Smooth muscle cell of the brain vasculature (primary cell): ENCODE measurements around the gene PALLD.

Source experiments
- DNase-seq: peaks from one replicate; pipeline ENCODE4 v3.0.0-alpha.2; 2012; ENCODE audit warnings: low read depth, low spot score

Gene PALLD

DNA sequence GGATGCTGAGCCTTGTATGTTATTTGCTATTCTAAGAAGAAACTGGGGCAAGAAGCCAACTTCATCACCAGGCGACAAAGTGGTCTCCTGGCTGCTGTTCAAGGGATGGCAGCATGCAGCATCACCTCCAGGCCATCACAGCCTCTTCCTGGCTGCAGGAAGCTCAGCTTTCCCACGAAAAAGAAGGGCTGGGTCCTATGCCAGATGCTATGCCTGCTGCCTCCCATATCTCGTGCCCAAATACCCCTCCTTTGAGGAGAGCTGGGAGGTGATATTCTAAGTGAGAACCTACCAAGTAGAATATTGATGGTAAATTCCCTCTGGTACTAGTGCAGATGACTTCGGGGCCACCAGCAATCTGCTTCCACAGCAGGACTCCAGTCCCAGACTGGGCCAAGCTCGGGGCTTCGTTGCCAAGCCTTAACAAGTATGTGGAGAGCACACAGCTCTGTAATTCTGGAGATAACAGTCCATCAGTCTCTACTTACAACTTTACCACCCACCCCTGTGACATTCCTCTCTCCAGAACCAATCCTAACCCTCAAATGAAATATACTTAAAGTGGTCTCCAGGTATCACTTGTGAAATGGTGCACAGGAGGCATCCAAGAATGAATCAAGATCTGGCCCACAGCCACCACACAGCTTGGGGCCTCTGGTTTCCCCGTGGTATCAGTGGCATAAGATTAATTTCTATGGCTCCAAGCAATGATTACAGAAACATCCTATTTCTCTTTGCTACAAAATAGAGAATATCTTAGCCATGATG is 149.3 kb downstream of the PALLD start:
- DNase-seq: no peak

- DNase-seq: no peak
These were observed 151.0 kb downstream of the PALLD start for GRCh38 chr4:168647646-168648375.

GRCh38 chr4:168648494-168648893 is 151.6 kb downstream of the PALLD start:
- no peak for DNase-seq

DNA sequence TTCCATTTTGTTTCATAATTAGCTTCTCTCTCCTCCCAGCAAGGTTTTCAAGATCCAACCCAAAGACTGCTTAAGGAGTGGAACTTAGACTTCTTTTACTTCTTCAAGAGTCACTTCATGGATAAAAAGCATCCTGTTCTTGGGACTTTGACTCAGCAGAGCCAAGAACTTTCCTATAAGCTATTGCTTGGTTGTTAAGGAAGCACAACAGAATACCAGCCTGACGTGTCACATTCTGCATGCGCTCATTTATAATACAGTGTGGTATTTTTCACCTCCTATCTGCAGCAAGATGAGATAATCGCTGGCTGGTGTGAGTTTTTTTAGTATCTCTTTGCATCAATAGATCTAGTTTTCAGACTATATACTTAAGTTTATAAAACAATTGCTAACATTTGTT is 152.1 kb downstream of the PALLD start:
- no peak for DNase-seq

- no peak for DNase-seq
These were observed 154.5 kb downstream of the PALLD start for GRCh38 chr4:168651374-168651773.

DNA sequence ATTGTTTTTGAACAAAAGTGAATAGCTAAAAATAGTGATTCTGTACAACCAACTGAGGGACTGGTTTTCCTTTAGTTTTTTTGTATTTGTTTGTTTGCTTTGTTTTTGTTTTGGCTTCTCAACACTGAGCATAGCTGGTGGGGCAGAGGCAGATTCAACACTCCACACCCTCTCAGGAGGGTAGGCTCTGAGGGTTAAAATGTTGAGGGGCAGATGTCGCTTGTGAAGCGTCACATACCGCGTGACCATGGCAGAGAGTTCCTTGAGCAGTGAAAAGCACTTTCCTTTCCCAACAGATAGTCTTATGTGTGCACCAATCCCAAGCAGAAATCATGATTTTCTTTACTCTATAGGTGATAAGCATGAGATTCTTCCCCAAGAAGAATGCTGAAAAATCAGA is 155.0 kb downstream of the PALLD start:
- DNase-seq: no peak

- no peak for DNase-seq
These were observed 155.9 kb downstream of the PALLD start for GRCh38 chr4:168652755-168653154.

GRCh38 chr4:168654104-168654847 is 157.4 kb downstream of the PALLD start:
- DNase-seq: no peak

DNA sequence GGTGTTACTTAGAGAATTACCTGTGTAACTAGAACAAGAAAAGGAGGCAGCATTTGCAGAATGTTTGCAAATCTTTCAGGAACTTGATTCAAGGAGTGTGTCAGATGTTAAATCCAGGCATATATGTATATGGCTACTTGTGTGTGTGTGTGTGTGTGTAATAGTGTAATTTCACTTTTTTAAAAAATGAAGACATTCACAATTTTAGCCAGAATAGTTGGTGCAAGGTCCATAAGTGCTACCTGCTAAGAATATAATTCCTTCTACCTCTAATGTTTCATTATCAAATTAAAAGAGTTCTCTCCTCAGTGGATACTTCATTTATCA is 158.0 kb downstream of the PALLD start:
- DNase-seq: no peak

DNA sequence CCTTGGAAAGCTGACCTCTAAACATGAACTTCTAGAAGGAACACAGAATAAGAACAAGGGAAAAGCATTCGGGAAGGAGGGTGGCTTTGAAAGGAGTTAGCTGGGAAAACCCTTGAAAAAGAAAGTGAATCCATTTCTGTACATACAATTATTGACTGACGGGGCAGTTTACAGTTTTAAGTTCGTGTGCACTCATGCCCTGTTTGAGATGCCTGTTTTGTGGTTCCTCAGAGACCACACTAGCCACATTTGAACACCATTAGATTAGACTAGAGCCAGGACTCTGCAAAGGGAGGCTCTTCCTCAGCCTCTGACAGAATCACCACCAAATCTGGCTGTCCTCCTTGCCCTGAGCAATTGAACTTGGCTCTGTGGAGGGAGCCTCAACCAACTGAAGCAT is 158.3 kb downstream of the PALLD start:
- DNase-seq: no peak

- DNase-seq: no peak
These were observed 159.3 kb downstream of the PALLD start for GRCh38 chr4:168656055-168656660.

DNA sequence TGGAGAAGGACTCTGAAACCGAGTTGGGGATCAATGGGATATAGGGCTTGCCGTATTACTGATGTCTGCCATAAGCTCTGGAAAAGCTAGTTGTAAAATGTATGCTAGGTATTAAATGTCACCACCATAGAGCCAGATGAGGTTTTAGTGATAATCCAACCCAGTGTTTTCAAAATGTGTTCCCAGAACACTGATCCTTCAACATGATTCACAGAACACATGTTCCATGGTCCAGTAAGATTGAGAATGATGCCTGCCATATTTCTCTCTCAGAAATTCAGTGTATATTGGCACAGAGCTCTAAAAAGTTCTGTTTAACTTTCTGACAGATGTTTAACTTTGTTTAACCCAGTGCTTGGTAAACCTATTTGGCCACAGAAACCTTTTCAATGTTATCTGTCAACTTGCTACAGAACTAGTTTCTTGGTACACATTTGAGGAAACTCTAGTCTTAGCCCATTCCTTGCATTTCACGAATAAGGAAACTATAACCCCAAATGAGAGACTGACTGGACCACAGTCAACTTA is 160.2 kb downstream of the PALLD start:
- DNase-seq: no peak

DNA sequence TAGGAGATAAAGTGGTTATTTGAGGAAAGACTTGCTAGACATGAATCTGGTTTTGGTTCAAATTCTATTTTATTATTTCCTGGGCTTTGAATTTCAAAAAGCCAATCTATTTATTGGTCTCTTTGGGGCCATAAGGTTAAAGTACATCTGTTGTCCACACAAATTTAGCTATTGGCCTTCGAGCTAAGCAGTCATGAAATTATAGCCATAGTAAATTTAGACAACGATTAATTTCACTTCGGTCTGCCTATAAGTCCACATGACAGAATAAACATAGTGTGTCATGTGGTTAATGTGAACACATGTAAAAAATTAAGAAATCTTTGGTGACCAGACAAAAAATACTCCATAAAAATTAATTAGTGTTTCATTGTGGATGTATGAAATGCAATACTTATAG is 161.9 kb downstream of the PALLD start:
- no peak for DNase-seq

GRCh38 chr4:168659741-168660465 is 163.1 kb downstream of the PALLD start:
- no peak for DNase-seq

- no peak for DNase-seq
These were observed 165.6 kb downstream of the PALLD start for GRCh38 chr4:168662297-168662984.

DNA sequence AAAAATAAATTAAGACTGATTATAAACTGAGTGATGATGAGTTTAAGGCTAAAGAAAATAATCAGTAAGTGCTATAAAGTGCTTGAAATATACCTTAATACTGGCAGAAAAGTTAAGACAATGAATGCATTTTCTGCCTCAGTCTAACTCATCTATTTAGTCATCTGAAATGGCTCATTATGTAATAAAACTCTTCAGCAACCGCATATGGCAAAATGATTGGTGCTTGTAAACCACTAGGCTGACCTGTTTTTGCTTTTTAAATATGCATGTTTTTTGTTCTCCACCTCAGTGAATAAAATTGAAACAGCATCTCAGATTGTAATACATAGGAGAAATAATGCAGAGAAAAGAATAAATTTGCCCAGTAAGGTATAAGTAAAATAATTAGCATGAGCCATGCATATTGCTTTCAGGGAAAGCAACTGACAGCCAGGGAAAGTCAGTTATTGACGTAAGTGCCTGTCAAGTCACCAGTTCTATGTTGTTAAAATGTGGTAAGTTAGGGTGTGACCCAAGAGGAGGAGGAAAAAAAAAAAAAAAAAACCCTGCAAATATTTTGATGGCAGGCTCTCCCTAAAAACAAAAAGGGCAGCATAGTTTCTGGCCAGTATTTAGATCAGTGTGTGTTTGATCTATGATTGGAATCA is 167.5 kb downstream of the PALLD start:
- DNase-seq: no peak

GRCh38 chr4:168666531-168666930 is 169.7 kb downstream of the PALLD start:
- DNase-seq: no peak

DNA sequence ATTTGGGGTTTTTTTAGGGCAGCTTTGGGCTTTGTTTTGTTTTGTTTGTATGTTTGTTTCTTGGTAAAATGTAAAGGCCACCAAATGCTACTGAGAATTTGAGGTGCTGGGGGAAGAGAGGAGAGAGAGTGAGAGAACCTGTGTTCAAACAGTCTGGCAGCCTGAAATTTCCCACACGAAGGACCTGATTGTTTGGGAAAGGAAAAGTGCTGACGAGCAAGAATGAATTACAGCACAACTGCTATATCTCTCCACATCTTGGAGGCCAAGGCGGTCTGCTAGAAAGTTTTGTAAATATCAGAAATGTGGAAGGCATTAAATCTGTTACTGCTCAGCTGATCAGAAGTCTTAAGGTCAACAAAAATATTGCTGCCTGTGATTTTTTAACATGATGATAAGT is 170.5 kb downstream of the PALLD start:
- DNase-seq: no peak

- DNase-seq: no peak
These were observed 171.1 kb downstream of the PALLD start for GRCh38 chr4:168667921-168668320.

DNA sequence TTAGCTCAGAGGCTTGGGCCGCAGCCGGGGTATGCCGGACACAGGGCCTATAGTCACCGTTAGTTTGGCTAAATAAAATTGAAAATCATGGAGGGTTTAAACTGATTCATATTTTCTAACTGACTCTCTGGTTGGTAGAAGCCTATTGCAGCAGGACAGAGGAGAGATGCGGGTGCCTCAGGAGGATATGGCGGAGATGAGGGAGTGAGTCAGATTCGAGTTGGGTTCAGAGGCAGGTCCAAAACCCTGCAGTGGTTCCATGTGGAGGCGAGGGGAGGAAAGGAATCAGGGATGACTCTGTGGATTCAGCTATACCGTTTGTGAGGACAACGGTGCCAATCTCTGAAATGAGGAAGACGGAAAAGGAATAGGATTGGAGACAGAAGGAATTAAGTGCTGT is 176.6 kb downstream of the PALLD start:
- no peak for DNase-seq
